Esophagus muscularis mucosa (tissue), 4 donors: ENCODE measurements around the gene ZDHHC4. TPM values are rescaled to one million over a fixed set of nuclear protein-coding genes. Genes with fewer than 3 reads are reported as not detected.

Source experiments
- DNase-seq: peaks from one replicate; pipeline ENCODE4 v3.0.0-alpha.2; 2017; ENCODE audit errors: extremely low spot score
- H3K27ac ChIP-seq, 4 donors: fragments of 200-600 bp; sonication (generic); replicated peaks in 1 of 4; 1 replicate in 3 of 4; 2 replicates in 1 of 4; pipeline ENCODE4 v1.5.1; 2016 to 2019; ENCODE audit warnings: mild to moderate bottlenecking in 1 of 4
- H3K27me3 ChIP-seq, 4 donors: fragments of 200-600 bp; sonication (generic); one replicate each; pipeline versions ENCODE4 v1.5.1 to v1.6.0; 2016 to 2019
- H3K36me3 ChIP-seq, 4 donors: fragments of 200-600 bp; sonication (generic); one replicate each; pipeline ENCODE4 v1.5.1; 2016 to 2019
- H3K4me1 ChIP-seq, 4 donors: fragments of 200-600 bp; sonication (generic); one replicate each; pipeline ENCODE4 v1.5.1; 2016 to 2019
- H3K4me3 ChIP-seq, 4 donors: fragments of 200-600 bp; sonication (generic); 1 replicate in 2 of 4; 2 replicates in 2 of 4; pipeline ENCODE4 v1.5.1; 2016 to 2019; ENCODE audit warnings: mild to moderate bottlenecking in 4 of 4, moderate library complexity in 1 of 4
- H3K9me3 ChIP-seq, 4 donors: fragments of 200-600 bp; sonication (generic); 1 replicate in 3 of 4; 2 replicates in 1 of 4; pipeline ENCODE4 v1.5.1; 2016 to 2019
- CTCF ChIP-seq, 3 experiments: fragments of 200-600 bp in 2 of 3; fragments of 450-650 bp in 1 of 3; sonication (generic) in 2 of 3; IDR thresholded peaks; one replicate each; pipeline ENCODE4 v1.5.1; 2017 to 2019; ENCODE audit warnings: antibody characterized with exemption in 3 of 3, mild to moderate bottlenecking in 2 of 3, moderate library complexity in 1 of 3
- EP300 ChIP-seq: sonication (generic); formaldehyde crosslinking; IDR thresholded peaks from one replicate; pipeline ENCODE4 v1.6.1; 2017; ENCODE audit warnings: antibody characterized with exemption
- POLR2A ChIP-seq: fragments of 450-650 bp; IDR thresholded peaks from one replicate; pipeline ENCODE4 v1.6.1; 2017; ENCODE audit warnings: antibody characterized with exemption, moderate library complexity, mild to moderate bottlenecking, low read depth
- POLR2AphosphoS5 ChIP-seq, 2 donors: sonication (generic); formaldehyde crosslinking; IDR thresholded peaks; one replicate each; pipeline ENCODE4 v1.6.1; 2017; ENCODE audit warnings: antibody characterized with exemption in 2 of 2
- WGBS: methylation state at CpG from one replicate; pipeline ENCODE4 v1.1.5; 2018; 5-methylcytosine and 5-hydroxymethylcytosine counted together
- intact Hi-C: fragments of 100-400 bp; cut with DNase I; formaldehyde crosslinking; loops from one replicate; pipeline ENCODE4 v1.15.1; 2023
- total RNA-seq, 4 donors: library from RNA; depleted of rRNA; stranded (reverse); fragments of >200 nt; gene quantifications; one replicate each; pipeline versions ENCODE4 v1.1.0 to v1.2.1, GENCODE V29; 2016

The ZDHHC4 gene
- total RNA-seq, 4 donors from 2014 or later, result 41.5 to 57.4 (median 51.9) TPM

- no peak for TF ChIP-seq CTCF (IDR thresholded peaks at IDR 0.05)
- TF ChIP-seq POLR2AphosphoS5 (IDR thresholded peaks at IDR 0.05), result peak in 1 of 2 donors; percentile 70
- peaks cover 14 to 43% (median 36%) of the 10 kb centered on the region in 4 donors for H3K4me1 ChIP-seq
- peaks cover 0 to 27% (median 11%) of the 10 kb centered on the region in 4 donors for H3K36me3 ChIP-seq
- H3K4me3 ChIP-seq, result peak within 1 kb of the TSS; percentile 77 to 99 (median 93)
- WGBS, result 8% methylated on average over 5 of the region's 104 CpGs
- no peak for DNase-seq
- no peaks in the 10 kb centered on the region for H3K27me3 ChIP-seq
- intact Hi-C loops, result loop anchor here (2.0 to 5.0 kb wide), 2 partner anchors 70 to 94 kb away; partner anchors contain the start of gene ZNF12
- H3K27ac ChIP-seq, result peak within 1 kb of the TSS; percentile 80 to 86 (median 82)
- H3K9me3 ChIP-seq, result no peaks in the 10 kb centered on the region
Observed at GRCh38 chr7:6636741-6637543, 59.7 kb downstream of the ZDHHC4 start, which contains the start of gene ZNF316. Gene ZNF316 (plus strand): TSS chr7:6637318. CDS start chr7:6642410, 5,092 bp downstream.

GRCh38 chr7:6637544-6638229, 60.4 kb downstream of the ZDHHC4 start:
- Histone ChIP-seq H3K27ac (peak overlapping the region; percentile 32 to 78 (median 68)), H3K36me3 (peaks cover 0 to 34% (median 18%) of the 10 kb centered on the region in 4 donors), H3K9me3 (no peaks in the 10 kb centered on the region), H3K27me3 (no peaks in the 10 kb centered on the region), H3K4me1 (peaks cover 14 to 43% (median 36%) of the 10 kb centered on the region in 4 donors), H3K4me3 (peak overlapping the region; percentile 77 to 99 (median 93))
- 2% methylated on average over 33 of the region's 60 CpGs for WGBS
- TF ChIP-seq POLR2AphosphoS5 (IDR thresholded peaks at IDR 0.05) (no peak), CTCF (IDR thresholded peaks at IDR 0.05) (peak in 1 of 3 experiments; percentile 24), POLR2A (no peak), EP300 (no peak)
- DNase-seq, result no peak
- intact Hi-C loops, result loop anchor here (2.0 to 5.0 kb wide), 2 partner anchors 70 to 93 kb away; partner anchors contain the start of gene ZNF12

Other genes starting within 250 kb of the ZDHHC4 start
- gene FAM220A, start 228.5 kb upstream of the ZDHHC4 start, total RNA-seq, result 10 to 100 TPM; 12.3 to 18.9 (median 14.5) TPM
- 100 to 1,000 TPM; 114 to 230 (median 136) TPM for gene RAC1, start 202.9 kb upstream of the ZDHHC4 start, total RNA-seq
- gene DAGLB, start 129.5 kb upstream of the ZDHHC4 start, total RNA-seq, result 10 to 100 TPM in 3 of 4 donors, 1 to 10 TPM in 1; 9.8 to 14.6 (median 12.0) TPM
- gene KDELR2, start 93.3 kb upstream of the ZDHHC4 start, total RNA-seq, result 10 to 100 TPM; 53.7 to 68.2 (median 55.3) TPM
- not detected for gene GRID2IP, start 26.0 kb upstream of the ZDHHC4 start, total RNA-seq
- 10 to 100 TPM; 22.5 to 38.9 (median 33.5) TPM for gene INTS15, start 12.6 kb downstream of the ZDHHC4 start, total RNA-seq
- gene ZNF853, start 38.2 kb downstream of the ZDHHC4 start, total RNA-seq, result 10 to 100 TPM; 13.7 to 38.6 (median 23.6) TPM
- 10 to 100 TPM; 24.0 to 38.9 (median 30.8) TPM for gene ZNF316, start 59.9 kb downstream of the ZDHHC4 start, total RNA-seq
- gene ZNF12, start 129.5 kb downstream of the ZDHHC4 start, total RNA-seq, result 10 to 100 TPM; 19.4 to 25.6 (median 23.5) TPM
- gene RSPH10B2, start 176.6 kb downstream of the ZDHHC4 start, total RNA-seq, result under 1 TPM in 1 of 4 donors, not detected in 3; 0.26 TPM
- 10 to 100 TPM; 15.4 to 70.6 (median 38.0) TPM for gene CCZ1B, start 248.8 kb downstream of the ZDHHC4 start, total RNA-seq